Breast epithelium (tissue), 3 donors: ENCODE data around the gene CDK19.

Source experiments
- CTCF ChIP-seq, 3 donors: fragments of 450-650 bp; IDR thresholded peaks; one replicate each; pipeline ENCODE4 v1.5.1; 2016 to 2017; ENCODE audit warnings: antibody characterized with exemption in 3 of 3, mild to moderate bottlenecking in 3 of 3, moderate library complexity in 3 of 3
- POLR2A ChIP-seq: fragments of 450-650 bp; IDR thresholded peaks from one replicate; pipeline ENCODE4 v1.6.1; 2016; ENCODE audit warnings: antibody characterized with exemption, mild to moderate bottlenecking, moderate library complexity
- POLR2AphosphoS5 ChIP-seq, 3 donors: sonication (generic); formaldehyde crosslinking; IDR thresholded peaks; one replicate each; pipeline ENCODE4 v1.6.1; 2017; ENCODE audit warnings: antibody characterized with exemption in 3 of 3

- TF ChIP-seq CTCF (IDR thresholded peaks at IDR 0.05) (no peak), POLR2AphosphoS5 (IDR thresholded peaks at IDR 0.05) (no peak), POLR2A (no peak)
Observed at GRCh38 chr6:110708295-110708950, 106.8 kb downstream of the CDK19 start.
